Measurements from ENCODE around the gene TRMT2A.

- TF ChIP-seq ATF7 (IDR thresholded peaks at IDR 0.05; ENCODE audit: low read depth) (no peak), ZZZ3 (IDR thresholded peaks at IDR 0.05; ENCODE audit: control insufficient read depth, insufficient read length, low read depth) (no peak), CBX3 (IDR thresholded peaks at IDR 0.05; ENCODE audit: borderline replicate concordance, low read depth) (no peak), LARP7 (IDR thresholded peaks at IDR 0.05) (no peak), EP300 (IDR thresholded peaks at IDR 0.05; ENCODE audit: borderline replicate concordance in 1 of 2, control insufficient read depth in 1 of 2, low read depth in 2 of 2, low read length in 2 of 2) (no peak), TAF1 (IDR thresholded peaks at IDR 0.05; ENCODE audit: borderline replicate concordance, low read depth, low read length) (0 out of 2 replicates have a peak, but pooled peaks have one; percentile 32), POLR2A (IDR thresholded peaks at IDR 0.05; ENCODE audit: low read depth, low read length) (peak; percentile 76), CTCF (IDR thresholded peaks at IDR 0.05 in 2 of 3, conservative IDR thresholded peaks at IDR 0.05 in 1 of 3; ENCODE audit: control insufficient read depth in 2 of 3, extremely low read depth in 1 of 3, insufficient read depth in 1 of 3, low read depth in 3 of 3, low read length in 3 of 3) (no peak), MTA2 (IDR thresholded peaks at IDR 0.05; ENCODE audit: low read depth) (no peak)
Measured at GRCh38 chr22:20117633-20118299, 740 bp upstream of the TRMT2A start.

All from GM12878 (cell line).